OCI-LY1 (cell line): ENCODE measurements around the gene SLC27A2.

Experiments used
- CTCF ChIP-seq: fragments of 200-600 bp; sonication (generic), shearing (Covaris generic); IDR thresholded peaks from 2 replicates; pipeline ENCODE4 v1.5.1; 2017; ENCODE audit warnings: mild to moderate bottlenecking, antibody characterized with exemption, low read length, moderate library complexity, mixed read lengths
- EZH2 ChIP-seq: fragments of 200-600 bp; sonication (generic), shearing (Covaris generic); IDR thresholded peaks from 2 replicates; pipeline ENCODE4 v1.8.0; 2017; ENCODE audit warnings: borderline replicate concordance, mixed run types, mild to moderate bottlenecking, antibody characterized with exemption, low read length, moderate library complexity, mixed read lengths

GRCh38 chr15:50209809-50210208 lies 27.8 kb downstream of the SLC27A2 start:
- TF ChIP-seq CTCF (no peak), EZH2 (no peak)
